Inflammatory macrophage treated with lipopolysaccharide for 1 hour (primary cell): ENCODE results near the gene B4GALT6.

Source experiments
- DNase-seq, 2 donors: peaks; one replicate each; pipeline ENCODE4 v3.0.0-alpha.2; 2020 to 2022

B4GALT6 gene

DNA sequence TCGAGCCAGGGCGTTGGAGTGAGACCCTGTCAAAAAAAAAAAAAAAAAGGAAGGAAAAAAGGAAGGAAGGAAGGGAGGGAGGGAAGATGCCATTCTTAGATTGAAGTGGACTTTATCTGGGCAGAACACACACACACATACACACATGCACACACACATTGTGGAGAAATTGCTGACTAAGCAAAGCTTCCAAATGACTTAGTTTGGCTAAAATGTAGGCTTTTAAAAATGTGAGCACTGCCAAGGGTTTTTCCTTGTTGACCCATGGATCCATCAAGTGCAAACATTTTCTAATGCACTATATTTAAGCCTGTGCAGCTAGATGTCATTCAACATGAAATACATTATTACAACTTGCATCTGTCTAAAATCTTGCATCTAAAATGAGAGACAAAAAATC lies 93.3 kb downstream of the B4GALT6 start:
- no peak for DNase-seq

- DNase-seq: no peak
These were observed 93.8 kb downstream of the B4GALT6 start for GRCh38 chr18:31590570-31590969.

GRCh38 chr18:31587529-31587928 lies 96.9 kb downstream of the B4GALT6 start:
- no peak for DNase-seq

GRCh38 chr18:31586616-31587015 lies 97.8 kb downstream of the B4GALT6 start:
- no peak for DNase-seq

DNA sequence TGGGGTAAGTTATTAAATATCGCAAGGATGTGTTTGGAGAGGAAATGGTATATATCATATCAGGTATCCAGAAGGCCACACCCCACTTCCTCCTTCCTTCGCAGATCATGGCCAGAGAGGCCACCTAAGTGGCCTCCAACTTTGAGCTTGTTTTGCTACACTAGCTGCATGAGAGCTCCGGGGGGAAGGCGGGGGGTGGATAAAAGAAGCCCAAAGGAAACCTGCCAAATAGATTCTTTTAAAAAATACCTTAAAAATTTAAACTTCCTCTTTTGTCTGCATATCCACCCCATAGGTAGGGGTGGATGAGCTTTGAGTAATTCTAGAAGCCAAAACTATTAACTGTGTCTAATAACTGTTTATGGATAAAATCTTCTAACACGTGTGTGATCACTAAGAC lies 98.4 kb downstream of the B4GALT6 start:
- no peak for DNase-seq

DNA sequence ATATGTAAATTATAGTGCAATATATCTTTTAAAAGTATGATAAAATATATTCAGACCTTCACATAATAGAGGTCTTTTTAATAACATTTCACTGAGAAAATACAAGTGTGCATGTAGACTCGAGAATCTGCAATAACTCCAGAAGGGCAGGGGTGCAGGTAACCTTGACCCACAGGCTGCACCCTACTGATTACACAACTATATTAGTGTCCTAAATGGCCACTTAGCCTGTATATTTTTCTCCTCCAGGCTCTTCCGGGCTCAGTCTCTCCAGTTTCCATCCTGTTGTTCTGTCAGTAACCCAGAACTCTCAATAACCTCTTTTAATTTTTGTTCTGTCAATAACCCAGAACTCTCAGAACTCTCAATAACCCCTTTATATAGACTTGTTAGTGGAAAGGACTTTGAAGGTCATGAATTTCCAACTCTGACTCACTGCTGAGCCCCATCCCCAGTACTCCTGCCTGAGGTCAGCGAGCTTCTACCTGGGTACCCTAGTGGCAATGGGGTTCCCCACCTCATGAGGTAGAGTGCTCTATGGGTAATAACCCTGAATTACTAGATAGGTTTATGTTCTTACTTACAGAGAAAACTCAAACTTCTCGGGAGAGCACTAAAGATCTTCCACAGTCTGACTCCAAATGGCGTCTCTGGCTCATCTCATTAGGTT lies 101.1 kb downstream of the B4GALT6 start:
- DNase-seq: no peak

- peak in 1 of 2 donors; percentile 9 for DNase-seq
These were observed 102.7 kb downstream of the B4GALT6 start for GRCh38 chr18:31581498-31582197.

DNA sequence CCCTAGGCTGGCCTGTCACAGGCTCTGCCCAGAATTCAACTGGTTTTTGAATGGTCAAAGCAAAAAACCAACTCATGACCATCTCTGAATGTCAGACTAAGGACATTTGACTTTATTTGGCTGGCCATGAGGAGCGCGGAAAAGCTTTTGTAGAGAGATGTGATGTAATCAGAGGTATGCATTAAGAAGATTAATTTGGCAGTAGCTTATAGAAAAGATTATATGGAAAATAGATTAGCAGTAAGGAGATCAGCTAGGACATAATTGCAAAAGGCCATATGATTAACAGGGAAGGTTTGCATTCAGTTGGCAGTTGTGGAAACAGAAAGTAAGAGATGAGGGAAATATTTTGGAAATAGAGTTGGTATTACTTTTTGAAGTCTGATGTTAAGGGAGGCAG lies 105.0 kb downstream of the B4GALT6 start:
- no peak for DNase-seq

DNA sequence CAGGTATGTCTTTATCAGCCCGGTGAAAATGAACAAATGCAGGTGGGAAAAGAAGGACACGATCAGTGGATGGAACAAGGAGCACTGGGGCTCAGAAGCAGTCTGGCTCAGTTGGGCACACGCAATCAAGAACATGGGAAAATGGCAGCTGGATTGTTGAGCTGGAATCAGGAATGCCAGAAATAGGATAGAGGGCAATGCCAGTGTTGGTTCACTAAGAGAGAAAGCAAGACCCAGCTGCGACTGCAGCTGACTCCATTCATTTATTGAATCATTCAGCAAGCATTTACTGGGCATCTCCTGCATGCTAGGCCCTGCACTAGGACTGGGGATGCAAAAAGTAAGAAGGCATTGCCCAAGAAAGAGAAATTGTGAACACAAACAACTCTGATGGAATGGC lies 106.3 kb downstream of the B4GALT6 start:
- no peak for DNase-seq

- DNase-seq: no peak
These were observed 107.2 kb downstream of the B4GALT6 start for GRCh38 chr18:31577195-31577594.

DNA sequence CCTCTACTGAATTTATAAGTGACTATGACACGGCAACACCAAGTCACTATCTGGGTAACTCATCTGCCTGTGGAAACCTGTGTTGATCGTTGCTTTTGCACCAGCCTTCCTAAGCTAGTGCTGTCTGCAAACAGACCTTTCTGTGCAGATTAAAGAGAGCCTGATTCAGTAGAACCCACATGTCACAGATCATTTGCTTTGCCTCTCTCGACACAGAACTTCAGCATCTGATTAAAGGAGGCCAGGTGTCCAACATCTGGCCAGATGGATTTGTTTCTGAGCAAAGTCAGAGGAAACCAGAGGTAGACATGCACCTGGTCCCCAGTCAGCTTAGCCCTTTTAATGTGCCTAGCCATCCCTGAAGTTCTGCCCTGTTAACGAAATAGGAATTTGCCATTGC lies 107.7 kb downstream of the B4GALT6 start:
- DNase-seq: no peak

- DNase-seq: no peak
These were observed 108.7 kb downstream of the B4GALT6 start for GRCh38 chr18:31575515-31576257.

DNA sequence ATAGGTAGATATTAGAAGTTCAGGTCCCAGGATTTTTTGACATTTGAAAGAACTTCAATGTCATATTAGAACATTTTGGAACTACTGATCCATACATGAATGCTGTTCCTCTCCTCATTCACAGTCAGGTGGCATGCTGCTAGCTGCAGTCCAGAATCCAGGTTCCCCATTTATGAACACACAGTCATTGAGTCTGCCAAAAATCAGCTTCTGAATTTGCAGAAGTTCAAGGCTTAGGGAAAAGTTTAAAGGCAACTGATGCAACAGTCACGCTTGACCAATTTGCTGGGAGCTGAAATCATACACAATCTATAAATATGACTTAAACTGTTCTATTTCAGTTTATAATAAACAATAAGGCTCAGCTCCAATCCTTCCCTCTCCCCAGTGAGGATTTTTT lies 110.0 kb downstream of the B4GALT6 start:
- DNase-seq: peak; percentile 78 to 85
